HTR-8/SVneo (cell line): ENCODE results near the gene MYO1E.

Experiments used
- DNase-seq: peaks from one replicate; pipeline ENCODE4 v3.0.0; 2011; ENCODE audit warnings: low spot score, mixed read lengths; ENCODE audit not compliant: insufficient read length
- FAIRE-seq: peaks from 2 replicates; lab custom pipeline; 2011; peaks lifted over from hg19 to GRCh38; lab: Jason Lieb, UNC

Gene MYO1E

DNA sequence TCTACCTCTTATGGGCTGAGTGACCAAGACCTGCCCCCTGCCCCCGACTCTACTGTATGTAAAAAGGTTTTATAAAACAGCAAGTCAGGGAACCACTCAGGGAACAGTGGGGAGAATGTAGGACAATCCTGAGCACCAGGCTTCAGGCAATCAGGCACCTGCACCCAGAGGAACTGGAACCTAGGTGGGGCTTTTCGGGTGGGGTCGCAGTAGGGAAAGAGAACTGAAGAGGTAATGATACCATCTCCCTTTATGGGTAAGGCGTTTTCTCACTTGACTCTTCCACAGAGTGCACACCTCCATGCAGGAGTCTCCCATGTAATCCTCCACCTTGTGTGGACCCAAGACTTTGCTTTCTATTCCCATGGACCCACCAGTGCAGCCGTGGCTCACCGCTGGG lies 45.8 kb downstream of the MYO1E start:
- no peak for DNase-seq
- FAIRE-seq, result no peak

DNA sequence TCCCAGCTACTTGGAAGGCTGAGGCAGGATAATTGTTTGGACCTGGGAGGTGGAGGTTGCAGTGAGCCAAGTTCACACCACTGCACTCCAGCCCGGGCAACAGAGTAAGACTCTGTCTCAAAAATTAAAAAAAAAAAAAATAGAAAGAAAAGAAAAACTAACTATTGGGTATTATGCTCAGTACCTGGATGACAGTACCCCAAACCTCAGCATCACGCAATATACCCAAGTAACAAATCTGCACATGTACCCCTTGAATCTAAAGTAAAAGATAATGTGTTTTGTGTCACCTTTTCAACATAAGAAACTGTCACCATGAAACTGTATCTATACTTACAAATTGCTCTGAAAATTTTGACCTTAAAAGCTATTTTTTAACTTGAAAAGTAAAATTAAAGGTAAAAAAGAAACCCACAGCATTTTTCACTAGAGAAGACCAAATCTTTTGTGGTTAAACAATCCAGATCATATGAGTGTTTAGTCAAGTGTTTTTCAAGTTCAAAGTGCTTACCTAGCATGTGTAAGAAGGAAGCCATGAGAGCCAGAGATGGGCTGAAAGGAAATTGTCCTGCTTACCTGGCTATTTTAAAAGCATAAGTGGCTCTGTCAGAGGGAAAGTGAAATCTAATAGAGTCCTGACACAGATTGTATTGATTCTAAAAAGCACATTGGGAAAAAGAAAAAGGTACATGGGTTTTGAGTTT lies 50.5 kb downstream of the MYO1E start:
- no peak for FAIRE-seq
- no peak for DNase-seq

- no peak for FAIRE-seq
- no peak for DNase-seq
Measured at GRCh38 chr15:59321000-59321689, 51.5 kb downstream of the MYO1E start.

DNA sequence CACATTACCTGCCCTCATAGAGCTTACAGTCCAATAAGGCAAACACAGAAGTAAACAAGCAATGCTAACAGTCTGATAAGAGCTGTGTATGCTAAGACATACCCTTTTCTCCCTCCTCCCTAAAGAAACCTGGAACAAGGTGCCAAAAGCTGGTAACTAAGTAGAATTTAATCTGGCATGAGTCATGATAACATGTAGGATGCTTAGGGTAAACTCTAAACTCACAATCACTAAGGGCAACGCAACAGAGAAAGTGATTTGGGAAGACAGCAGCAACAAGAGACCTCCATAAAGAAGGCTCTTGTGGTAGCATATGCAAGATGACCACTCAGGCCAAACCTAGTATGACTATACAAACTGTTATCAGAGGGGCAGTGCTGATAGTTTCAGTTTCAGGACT lies 55.5 kb downstream of the MYO1E start:
- DNase-seq, result no peak
- FAIRE-seq, result no peak

DNA sequence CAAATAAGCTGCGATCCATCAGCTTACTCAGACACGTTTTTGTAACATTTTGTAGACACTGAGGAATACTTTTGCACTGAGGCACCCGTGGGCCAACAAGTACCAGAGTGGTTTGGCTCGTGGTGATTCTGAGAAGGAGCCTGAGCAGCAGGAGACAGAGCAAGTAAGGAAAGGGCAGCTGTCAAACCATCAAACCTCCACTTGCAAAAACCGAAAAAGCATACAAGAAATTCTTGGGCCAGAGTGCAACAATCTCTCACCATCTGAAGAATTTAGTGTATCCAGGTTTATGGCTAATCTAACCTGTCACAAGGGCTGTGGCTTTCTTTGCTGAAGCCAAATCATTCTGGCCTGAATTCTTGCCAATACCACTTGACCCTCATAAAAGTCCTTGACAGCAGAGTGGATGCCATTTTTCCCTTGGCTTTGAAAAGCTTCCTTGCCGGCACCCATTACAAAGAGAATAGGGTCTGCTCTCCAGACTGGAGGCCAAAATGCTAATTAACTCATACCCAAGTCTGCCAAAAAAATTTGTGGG lies 56.7 kb downstream of the MYO1E start:
- FAIRE-seq (no peak), DNase-seq (no peak)

DNA sequence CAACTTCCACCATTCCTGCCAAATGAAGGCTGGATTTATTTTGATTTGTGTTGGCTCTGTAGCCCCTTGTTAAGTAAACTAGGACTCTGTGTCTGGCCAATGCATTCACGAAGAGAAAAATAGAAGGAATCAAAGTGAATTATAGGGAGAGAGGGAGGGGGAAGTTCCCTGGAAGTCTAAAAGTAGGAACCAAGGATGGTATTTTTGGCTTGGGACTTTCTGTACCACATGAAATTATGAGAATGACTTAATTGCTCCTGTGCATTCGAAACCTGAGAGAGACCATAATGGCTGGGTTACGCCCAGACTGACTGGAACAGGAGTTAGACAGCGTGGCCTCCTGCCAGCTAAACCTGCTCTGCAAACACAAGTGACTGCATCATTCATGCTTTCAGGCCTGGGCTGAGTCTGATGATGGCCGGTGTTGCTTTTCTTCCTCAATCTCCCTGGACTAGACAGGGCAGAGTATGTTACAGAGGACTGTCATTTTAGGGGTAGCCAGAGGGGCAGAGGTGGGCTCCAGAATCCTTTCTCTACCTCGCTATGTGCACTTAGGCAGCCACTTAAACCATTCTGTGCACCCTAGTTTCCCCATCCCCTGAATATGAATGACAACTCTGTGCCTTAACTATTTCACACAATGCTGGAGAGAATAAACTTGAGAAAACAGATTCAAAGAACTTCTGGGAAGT lies 58.9 kb downstream of the MYO1E start:
- FAIRE-seq, result no peak
- DNase-seq, result no peak

GRCh38 chr15:59312205-59312604 lies 60.5 kb downstream of the MYO1E start:
- FAIRE-seq (no peak), DNase-seq (no peak)

- FAIRE-seq (no peak), DNase-seq (no peak)
Measured at GRCh38 chr15:59311195-59311594, 61.5 kb downstream of the MYO1E start.

- FAIRE-seq, result no peak
- DNase-seq, result no peak
Measured at GRCh38 chr15:59309405-59309804, 63.3 kb downstream of the MYO1E start.

DNA sequence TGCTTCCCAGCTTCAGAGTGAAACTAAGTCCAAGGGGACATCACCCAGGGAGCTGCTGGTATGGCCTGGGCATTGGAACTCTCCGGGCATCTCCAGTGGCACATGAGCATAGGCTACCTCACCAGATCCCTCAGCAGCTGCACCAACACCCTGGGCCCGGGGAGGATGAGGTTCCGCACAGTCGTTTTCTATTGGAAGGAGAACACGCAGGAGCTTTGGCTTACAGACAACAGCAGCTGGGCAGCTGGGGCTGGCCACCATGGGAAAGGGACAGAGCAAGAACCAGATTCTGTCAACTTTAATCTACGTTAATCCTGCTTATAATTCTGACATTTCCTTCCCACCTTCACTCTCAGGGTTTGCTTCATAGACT lies 65.5 kb downstream of the MYO1E start:
- FAIRE-seq, result no peak
- DNase-seq, result no peak

DNA sequence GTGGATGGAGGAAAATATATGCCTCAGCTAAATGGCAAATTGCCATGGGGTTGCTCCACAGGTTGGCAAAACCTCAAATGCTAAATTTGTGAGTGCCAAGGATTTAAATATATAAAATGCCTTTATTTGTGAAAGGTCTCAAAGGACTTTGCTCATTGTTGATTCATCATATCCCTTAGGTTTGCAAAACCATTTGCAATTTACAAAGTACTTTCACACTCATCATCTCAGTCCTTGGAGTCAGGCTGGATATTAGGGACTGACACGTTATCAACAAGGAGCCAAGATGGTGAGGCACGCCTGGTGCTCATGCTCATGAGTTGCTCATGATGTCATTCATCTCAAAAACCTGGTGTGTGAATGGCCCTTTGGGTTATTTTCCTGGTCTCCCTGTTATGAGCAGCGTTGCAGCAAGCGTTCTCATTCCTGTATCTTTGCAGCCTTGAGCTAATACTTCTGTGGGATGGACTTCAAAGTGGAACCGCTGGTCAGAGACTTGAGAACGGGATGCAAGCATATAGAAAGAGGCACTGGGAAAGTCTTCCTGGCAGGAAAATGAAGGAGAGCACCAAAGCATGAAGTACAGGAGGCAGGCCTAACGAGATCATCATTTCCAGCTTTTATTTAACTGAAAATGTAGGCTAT lies 66.0 kb downstream of the MYO1E start:
- DNase-seq (no peak), FAIRE-seq (no peak)

- DNase-seq, result no peak
- FAIRE-seq, result no peak
Measured at GRCh38 chr15:59304807-59305206, 67.9 kb downstream of the MYO1E start.

- no peak for FAIRE-seq
- DNase-seq, result no peak
Measured at GRCh38 chr15:59304034-59304795, 68.5 kb downstream of the MYO1E start.

GRCh38 chr15:59303633-59304032 lies 69.0 kb downstream of the MYO1E start:
- no peak for FAIRE-seq
- DNase-seq, result no peak

- DNase-seq (no peak), FAIRE-seq (no peak)
Measured at GRCh38 chr15:59303136-59303535, 69.5 kb downstream of the MYO1E start.

- DNase-seq (no peak), FAIRE-seq (no peak)
Measured at GRCh38 chr15:59301527-59301926, 71.1 kb downstream of the MYO1E start.

DNA sequence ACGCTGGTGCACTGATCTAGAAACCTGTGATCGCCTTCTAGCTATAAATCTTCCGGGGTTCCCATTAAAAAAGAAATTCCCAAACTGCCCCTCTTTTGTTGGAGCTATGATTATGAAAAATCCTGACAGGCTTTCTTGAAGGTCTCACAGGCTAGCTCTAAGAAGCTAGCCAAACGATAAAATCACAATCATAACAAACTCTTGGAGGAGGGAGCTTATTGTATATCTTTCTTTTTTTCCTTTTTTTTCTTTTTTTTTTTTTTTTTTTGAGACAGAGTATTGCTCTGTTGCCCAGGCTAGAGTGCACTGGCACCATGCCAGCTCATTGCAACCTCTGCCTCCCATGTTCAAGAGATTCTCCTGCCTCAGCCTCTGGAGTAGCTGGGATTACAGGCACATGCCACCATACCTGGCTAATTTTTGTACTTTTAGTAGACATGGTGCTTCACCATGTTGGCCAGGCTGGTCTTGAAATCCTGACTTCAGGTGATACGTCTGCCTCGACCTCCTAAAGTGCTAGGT lies 72.0 kb downstream of the MYO1E start:
- DNase-seq (no peak), FAIRE-seq (no peak)

- FAIRE-seq, result no peak
- peak; percentile 77 for DNase-seq
Measured at GRCh38 chr15:59299929-59300617, 72.6 kb downstream of the MYO1E start.

- no peak for FAIRE-seq
- no peak for DNase-seq
Measured at GRCh38 chr15:59298854-59299250, 73.8 kb downstream of the MYO1E start.
